SU-DHL-6 (cell line): ENCODE measurements around the gene TRIM59.

Experiments
- EZH2phosphoT487 ChIP-seq: fragments of 200-600 bp; sonication (generic), shearing (Covaris generic); conservative IDR thresholded peaks from 2 replicates; pipeline ENCODE4 v1.6.1; 2018; ENCODE audit warnings: mild to moderate bottlenecking, antibody characterized with exemption, low read length, moderate library complexity, mixed read lengths
- TF ChIP-seq, protein P1 (sequence below): fragments of 200-600 bp; sonication (generic); IDR thresholded peaks from one replicate; pipeline ENCODE4 v1.5.1; 2017; ENCODE audit warnings: antibody characterized with exemption, mild to moderate bottlenecking, low read length, moderate library complexity; ENCODE audit not compliant: insufficient read depth, poor library complexity, severe bottlenecking

DNA sequence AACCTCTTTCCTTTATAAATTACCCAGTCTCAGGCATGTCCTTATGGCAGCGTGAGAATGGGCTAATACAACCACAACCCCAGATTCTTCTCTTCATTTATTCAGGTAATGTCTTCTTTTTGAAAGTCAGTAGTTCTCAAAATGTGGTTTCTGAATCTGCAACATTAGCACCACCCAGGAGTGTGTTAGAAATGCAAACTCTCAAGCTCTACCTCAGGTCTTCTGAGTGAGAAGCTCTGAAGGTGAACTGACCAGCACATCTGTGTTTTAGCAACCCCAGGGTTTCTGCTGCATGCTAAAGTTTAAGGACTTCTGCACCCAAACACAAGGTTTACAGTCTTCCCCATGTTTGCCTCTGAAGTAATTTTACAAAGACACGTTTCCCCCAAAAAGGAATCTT is 22.3 kb upstream of the TRIM59 start:
- TF ChIP-seq, protein P1, sequence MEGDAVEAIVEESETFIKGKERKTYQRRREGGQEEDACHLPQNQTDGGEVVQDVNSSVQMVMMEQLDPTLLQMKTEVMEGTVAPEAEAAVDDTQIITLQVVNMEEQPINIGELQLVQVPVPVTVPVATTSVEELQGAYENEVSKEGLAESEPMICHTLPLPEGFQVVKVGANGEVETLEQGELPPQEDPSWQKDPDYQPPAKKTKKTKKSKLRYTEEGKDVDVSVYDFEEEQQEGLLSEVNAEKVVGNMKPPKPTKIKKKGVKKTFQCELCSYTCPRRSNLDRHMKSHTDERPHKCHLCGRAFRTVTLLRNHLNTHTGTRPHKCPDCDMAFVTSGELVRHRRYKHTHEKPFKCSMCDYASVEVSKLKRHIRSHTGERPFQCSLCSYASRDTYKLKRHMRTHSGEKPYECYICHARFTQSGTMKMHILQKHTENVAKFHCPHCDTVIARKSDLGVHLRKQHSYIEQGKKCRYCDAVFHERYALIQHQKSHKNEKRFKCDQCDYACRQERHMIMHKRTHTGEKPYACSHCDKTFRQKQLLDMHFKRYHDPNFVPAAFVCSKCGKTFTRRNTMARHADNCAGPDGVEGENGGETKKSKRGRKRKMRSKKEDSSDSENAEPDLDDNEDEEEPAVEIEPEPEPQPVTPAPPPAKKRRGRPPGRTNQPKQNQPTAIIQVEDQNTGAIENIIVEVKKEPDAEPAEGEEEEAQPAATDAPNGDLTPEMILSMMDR: no peak
- no peak for TF ChIP-seq EZH2phosphoT487
